ENCODE measurements around the gene EFNA1. TPM values are rescaled to one million over a fixed set of nuclear protein-coding genes. Genes with fewer than 3 reads are reported as not detected.
A peak's percentile ranks its signal among the peaks of the same experiment; 100 is the strongest.

EFNA1 gene
- total and polyA plus RNA-seq, 4 donors, result 58.6 to 236 (median 179) TPM

GRCh38 chr1:155093911-155094621, 33.6 kb upstream of the EFNA1 start:
- no peak for DNase-seq (ENCODE audit: low spot score)
- TF ChIP-seq, protein P1, sequence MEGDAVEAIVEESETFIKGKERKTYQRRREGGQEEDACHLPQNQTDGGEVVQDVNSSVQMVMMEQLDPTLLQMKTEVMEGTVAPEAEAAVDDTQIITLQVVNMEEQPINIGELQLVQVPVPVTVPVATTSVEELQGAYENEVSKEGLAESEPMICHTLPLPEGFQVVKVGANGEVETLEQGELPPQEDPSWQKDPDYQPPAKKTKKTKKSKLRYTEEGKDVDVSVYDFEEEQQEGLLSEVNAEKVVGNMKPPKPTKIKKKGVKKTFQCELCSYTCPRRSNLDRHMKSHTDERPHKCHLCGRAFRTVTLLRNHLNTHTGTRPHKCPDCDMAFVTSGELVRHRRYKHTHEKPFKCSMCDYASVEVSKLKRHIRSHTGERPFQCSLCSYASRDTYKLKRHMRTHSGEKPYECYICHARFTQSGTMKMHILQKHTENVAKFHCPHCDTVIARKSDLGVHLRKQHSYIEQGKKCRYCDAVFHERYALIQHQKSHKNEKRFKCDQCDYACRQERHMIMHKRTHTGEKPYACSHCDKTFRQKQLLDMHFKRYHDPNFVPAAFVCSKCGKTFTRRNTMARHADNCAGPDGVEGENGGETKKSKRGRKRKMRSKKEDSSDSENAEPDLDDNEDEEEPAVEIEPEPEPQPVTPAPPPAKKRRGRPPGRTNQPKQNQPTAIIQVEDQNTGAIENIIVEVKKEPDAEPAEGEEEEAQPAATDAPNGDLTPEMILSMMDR (IDR thresholded peaks at IDR 0.05; ENCODE audit: low read depth, low read length, missing input control), result peak; percentile 43
- TF ChIP-seq EGR1 (IDR thresholded peaks at IDR 0.05; ENCODE audit: low read depth in 2 of 2) (no peak), RAD21 (IDR thresholded peaks at IDR 0.05) (peak; percentile 71 to 76)
- TF ChIP-seq, protein P2, sequence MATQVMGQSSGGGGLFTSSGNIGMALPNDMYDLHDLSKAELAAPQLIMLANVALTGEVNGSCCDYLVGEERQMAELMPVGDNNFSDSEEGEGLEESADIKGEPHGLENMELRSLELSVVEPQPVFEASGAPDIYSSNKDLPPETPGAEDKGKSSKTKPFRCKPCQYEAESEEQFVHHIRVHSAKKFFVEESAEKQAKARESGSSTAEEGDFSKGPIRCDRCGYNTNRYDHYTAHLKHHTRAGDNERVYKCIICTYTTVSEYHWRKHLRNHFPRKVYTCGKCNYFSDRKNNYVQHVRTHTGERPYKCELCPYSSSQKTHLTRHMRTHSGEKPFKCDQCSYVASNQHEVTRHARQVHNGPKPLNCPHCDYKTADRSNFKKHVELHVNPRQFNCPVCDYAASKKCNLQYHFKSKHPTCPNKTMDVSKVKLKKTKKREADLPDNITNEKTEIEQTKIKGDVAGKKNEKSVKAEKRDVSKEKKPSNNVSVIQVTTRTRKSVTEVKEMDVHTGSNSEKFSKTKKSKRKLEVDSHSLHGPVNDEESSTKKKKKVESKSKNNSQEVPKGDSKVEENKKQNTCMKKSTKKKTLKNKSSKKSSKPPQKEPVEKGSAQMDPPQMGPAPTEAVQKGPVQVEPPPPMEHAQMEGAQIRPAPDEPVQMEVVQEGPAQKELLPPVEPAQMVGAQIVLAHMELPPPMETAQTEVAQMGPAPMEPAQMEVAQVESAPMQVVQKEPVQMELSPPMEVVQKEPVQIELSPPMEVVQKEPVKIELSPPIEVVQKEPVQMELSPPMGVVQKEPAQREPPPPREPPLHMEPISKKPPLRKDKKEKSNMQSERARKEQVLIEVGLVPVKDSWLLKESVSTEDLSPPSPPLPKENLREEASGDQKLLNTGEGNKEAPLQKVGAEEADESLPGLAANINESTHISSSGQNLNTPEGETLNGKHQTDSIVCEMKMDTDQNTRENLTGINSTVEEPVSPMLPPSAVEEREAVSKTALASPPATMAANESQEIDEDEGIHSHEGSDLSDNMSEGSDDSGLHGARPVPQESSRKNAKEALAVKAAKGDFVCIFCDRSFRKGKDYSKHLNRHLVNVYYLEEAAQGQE (IDR thresholded peaks at IDR 0.05), result no peak
- H3K4me3 ChIP-seq (ENCODE audit: low read depth in 1 of 3, low read length in 3 of 3), result no peak overlapping the region
- H3K27me3 ChIP-seq (ENCODE audit: control insufficient read depth in 4 of 4, insufficient read depth in 4 of 4, low read length in 3 of 4), result no peaks in the 10 kb centered on the region
- no peaks in the 10 kb centered on the region for H3K9me3 ChIP-seq (ENCODE audit: control insufficient read depth in 4 of 4, low read length in 3 of 4)
- 30% methylated on average over 13 of the region's 13 CpGs for WGBS
- no peaks in the 10 kb centered on the region for H3K36me3 ChIP-seq (ENCODE audit: control insufficient read depth in 4 of 4, insufficient read depth in 3 of 4, low read depth in 1 of 4, low read length in 3 of 4)
- peaks cover 3 to 22% (median 14%) of the 10 kb centered on the region in 4 donors for H3K4me1 ChIP-seq (ENCODE audit: control insufficient read depth in 4 of 4, insufficient read depth in 4 of 4, low read length in 3 of 4)
- H3K9ac ChIP-seq (ENCODE audit: low read depth in 1 of 2, low read length in 2 of 2), result no peak overlapping the region
- peak overlapping the region; percentile 2 to 58 for H3K27ac ChIP-seq (ENCODE audit: low read depth in 1 of 2, low read length in 2 of 2)

GRCh38 chr1:155094622-155094948, 33.1 kb upstream of the EFNA1 start:
- TF ChIP-seq RAD21 (IDR thresholded peaks at IDR 0.05) (no peak), FOXA2 (IDR thresholded peaks at IDR 0.05) (no peak), GABPA (IDR thresholded peaks at IDR 0.05 in 1 of 2, conservative IDR thresholded peaks at IDR 0.05 in 1 of 2) (no peak), ZBTB33 (IDR thresholded peaks at IDR 0.05) (no peak)
- TF ChIP-seq, protein P2 (IDR thresholded peaks at IDR 0.05), result no peak
- Histone ChIP-seq H3K27ac (ENCODE audit: low read depth in 1 of 2, low read length in 2 of 2) (peak overlapping the region in 1 of 2 donors; percentile 2), H3K9ac (ENCODE audit: low read depth in 1 of 2, low read length in 2 of 2) (peak overlapping the region in 1 of 2 donors; percentile 17), H3K27me3 (ENCODE audit: control insufficient read depth in 4 of 4, insufficient read depth in 4 of 4, low read length in 3 of 4) (no peaks in the 10 kb centered on the region), H3K9me3 (ENCODE audit: control insufficient read depth in 4 of 4, low read length in 3 of 4) (no peaks in the 10 kb centered on the region), H3K4me3 (ENCODE audit: low read depth in 1 of 3, low read length in 3 of 3) (no peak overlapping the region), H3K36me3 (ENCODE audit: control insufficient read depth in 4 of 4, insufficient read depth in 3 of 4, low read depth in 1 of 4, low read length in 3 of 4) (no peaks in the 10 kb centered on the region), H3K4me1 (ENCODE audit: control insufficient read depth in 4 of 4, insufficient read depth in 4 of 4, low read length in 3 of 4) (peaks cover 3 to 22% (median 14%) of the 10 kb centered on the region in 4 donors)
- 77% methylated on average over 2 of the region's 2 CpGs for WGBS
- DNase-seq (ENCODE audit: low spot score), result no peak

Data from liver (tissue), 9 donors.